Midbrain (tissue), 1 donor: ENCODE data around the gene PPT2.
"Not testable (repeated sequence)": the region's sequence is repeated elsewhere in the genome, so short reads cannot be mapped to it uniquely, and the experiment has no call there.

Experiments
- DNase-seq: peaks from one replicate; lab custom pipeline; 2025; lab: John Stamatoyannopoulos, UW

The PPT2 gene

GRCh38 chr6:32176476-32177182 is 22.7 kb downstream of the PPT2 start:
- no peak for DNase-seq

GRCh38 chr6:32177183-32177787 is 23.3 kb downstream of the PPT2 start:
- DNase-seq, result peak; percentile 63

GRCh38 chr6:32177788-32178546 is 24.0 kb downstream of the PPT2 start, which contains the start of gene RNF5:
TSS of gene RNF5 (plus strand) at chr6:32178405. CDS start at chr6:32178512, 107 bp downstream.
- DNase-seq, result peak; percentile 99

GRCh38 chr6:32178547-32179440 is 24.9 kb downstream of the PPT2 start:
- DNase-seq, result peak; percentile 23

DNA sequence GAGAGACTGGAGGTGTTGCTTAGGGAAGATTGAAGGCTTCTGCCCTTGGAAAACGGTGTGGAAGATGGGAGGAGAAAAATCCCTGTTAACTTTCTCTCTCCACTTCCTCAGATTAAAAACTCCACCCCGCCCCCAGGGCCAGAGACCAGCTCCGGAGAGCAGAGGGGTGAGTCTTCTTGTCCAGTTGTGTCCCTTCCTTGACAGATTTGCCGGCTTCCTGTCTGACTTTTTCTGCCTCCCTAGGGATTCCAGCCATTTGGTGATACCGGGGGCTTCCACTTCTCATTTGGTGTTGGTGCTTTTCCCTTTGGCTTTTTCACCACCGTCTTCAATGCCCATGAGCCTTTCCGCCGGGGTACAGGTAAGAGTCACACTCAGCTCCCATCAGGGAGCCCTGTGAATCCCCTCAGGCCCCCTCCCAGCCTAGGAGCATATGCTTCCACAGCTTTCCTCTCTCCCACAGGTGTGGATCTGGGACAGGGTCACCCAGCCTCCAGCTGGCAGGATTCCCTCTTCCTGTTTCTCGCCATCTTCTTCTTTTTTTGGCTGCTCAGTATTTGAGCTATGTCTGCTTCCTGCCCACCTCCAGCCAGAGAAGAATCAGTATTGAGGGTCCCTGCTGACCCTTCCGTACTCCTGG is 25.9 kb downstream of the PPT2 start:
- DNase-seq, result no peak

- no peak for DNase-seq
Observed at GRCh38 chr6:32181148-32181702, 27.3 kb downstream of the PPT2 start.

- DNase-seq, result no peak
Observed at GRCh38 chr6:32181915-32182529, 28.1 kb downstream of the PPT2 start.

DNA sequence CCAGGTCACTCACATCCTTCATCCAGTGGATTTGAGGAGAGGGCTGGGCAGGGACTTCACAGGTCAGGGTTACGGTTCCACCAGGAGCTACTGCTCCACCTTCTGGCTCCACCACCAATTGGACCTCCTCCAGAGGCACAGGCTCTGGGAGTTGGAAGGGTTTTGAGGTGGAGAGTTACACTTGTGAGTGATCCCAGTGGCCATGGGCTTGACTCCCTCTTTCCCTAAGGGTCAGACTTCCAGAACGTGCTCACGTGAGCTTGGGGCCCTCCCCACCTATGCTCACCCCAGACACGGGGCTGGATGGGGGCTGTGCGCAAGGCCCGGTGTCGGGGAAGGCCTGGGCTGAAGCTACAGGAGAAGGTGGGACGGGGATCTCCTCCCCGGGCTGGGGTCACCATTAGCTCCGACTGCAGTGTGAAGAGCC is 28.6 kb downstream of the PPT2 start:
- DNase-seq, result no peak

GRCh38 chr6:32183030-32183429 is 29.1 kb downstream of the PPT2 start:
- DNase-seq, result no peak

DNA sequence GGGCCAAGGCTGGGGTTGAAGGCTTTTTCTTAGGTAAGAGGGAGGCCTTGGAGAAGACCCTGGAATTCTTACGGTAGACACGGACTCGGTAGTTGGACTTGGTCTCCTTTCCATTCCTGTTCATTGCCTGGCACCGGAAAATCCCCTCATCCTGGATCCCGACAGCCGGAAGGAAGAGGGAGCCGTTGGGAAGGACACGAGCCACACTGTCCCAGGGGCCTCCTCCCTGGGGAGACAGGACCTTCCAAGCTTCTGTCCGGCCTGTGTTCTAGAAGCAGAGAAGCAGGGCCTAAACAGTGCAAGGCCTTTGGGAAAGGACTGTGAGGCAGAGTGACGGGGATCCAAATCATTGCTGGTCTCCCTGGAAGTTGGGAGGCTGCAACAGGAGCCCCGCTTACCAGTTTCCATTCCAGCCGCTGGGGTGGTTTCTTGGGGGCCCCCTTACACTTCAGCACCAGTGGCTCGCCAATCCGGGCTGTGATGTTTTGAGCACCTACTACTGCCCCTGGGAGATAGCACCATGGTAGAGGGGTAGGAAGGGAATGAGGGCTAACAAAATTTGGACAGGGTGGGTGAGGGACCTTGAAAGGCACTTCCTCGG is 29.6 kb downstream of the PPT2 start:
- DNase-seq, result no peak

DNA sequence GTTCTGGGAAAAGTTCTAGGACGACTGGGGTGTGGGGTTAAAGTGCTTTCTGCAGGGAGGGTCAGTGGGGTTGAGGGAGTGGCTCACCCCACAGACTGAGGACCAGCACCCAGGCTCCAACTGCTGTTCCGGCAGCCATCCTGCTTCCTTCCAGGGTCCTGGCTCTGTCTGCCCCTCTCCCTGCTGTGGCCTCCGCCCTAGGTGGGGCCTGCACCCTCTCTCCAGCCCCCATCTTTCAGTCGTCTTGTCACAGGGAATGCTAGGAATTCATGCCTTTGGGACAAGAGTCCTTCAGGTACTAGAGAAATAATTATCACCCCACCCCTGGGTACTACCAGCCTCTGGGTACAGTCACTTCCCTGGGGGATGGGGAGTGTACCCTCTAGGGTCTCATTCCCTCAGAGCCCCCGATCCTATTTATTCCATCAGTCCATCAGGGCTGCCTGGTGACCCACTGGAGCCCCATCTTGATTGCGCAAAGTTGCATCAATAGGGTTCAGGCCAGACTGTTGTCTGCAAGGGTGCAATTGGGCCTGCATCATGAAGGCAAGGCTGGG is 30.2 kb downstream of the PPT2 start, which contains the start of gene AGER:
Gene AGER (minus strand): TSS at position 170 of the 557 bp plus-strand sequence. CDS start 31 bp downstream, at position 139.
- DNase-seq, result no peak

DNA sequence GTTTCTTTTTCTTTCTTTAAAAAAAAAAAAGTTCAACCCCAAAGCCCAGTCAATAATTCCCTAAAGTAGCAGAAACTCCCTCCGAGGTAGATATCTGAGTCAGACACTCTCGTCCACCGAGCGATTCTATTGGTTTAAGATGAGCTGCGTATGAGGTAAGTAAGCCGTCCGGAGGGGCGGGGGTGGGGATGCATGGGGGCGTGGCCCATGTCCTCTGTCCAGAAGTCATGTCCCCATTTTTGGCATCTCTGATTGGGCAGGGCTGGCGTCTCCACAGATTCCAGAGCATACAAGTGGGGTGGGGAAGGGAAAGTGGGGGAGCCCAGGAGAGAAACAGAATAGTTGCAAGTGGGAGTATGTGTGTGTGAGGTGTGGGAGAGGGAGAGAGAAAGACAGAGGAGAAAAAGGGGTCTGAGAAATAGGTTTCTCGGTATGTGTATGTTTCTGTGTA is 31.8 kb downstream of the PPT2 start:
- DNase-seq, result not testable (repeated sequence)

- not testable (repeated sequence) for DNase-seq
Observed at GRCh38 chr6:32186151-32186840, 32.4 kb downstream of the PPT2 start.

DNA sequence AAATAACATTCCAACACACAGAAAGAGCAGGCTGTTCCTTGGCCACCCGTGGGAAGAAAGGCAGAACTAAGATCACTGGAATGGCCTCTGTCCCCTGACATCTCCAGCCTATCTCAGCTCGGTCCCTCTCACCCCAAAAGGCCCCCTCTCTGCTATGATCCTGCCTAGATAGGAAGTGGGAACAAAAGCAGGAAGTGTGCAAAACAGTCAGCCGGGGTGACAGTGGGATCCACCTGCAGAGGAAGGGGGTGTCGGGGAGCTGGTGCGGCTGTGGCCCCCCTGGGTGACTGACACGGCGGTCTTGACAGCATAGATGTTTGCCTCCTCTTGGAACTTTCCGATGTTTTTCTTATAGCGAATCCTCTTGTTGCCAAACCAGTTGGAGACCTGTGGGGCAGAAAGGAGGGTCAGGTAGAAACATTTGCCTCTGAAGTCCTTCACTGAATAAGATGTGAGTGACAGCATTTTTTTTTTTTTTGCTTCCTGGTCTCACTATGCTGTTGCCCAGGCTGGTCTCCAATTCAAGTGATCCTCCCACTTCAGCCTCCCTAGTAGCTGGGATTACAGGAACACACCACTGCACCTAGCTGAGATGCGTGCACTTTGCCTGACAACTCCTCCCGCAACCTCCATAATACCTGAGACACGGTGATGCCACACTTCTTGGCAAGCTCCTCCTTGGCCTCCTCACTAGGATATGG is 33.2 kb downstream of the PPT2 start:
- no peak for DNase-seq

- not testable (repeated sequence) for DNase-seq
Observed at GRCh38 chr6:32187725-32188380, 33.9 kb downstream of the PPT2 start.

DNA sequence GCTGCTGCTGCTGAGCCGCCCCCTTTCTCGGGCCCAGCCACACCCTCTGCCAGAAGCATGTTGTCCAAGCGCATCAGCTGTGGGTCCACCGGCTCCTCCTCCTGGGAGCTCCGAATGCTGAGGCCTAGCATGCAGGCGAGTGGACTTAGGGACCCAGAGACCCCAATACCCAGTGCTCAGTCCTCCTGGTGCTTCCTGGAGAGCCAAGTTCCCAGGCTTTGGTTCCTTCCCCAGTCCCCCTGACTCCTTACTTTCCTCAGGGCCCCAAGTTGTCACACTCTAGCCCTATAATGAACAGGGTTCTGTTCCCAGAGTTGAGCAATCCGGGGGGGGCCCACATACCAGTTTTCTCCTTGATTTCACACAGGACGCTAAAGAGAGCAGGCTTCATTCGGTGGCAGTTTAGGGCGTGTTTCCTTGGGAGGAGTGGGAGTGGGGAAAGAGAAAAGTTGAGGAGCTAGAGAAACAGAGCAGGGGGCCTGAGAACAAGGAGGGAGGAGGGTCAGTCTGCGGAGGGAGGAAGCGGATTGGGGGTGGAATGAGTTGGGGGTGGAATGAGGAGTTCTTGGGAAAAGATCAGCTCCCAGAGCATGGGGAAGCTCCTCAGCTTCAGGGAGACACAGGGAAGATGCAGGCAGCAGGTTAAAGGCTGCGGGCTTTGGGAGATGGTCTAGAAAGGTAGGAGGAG is 34.6 kb downstream of the PPT2 start:
- DNase-seq, result no peak

- DNase-seq, result no peak
Observed at GRCh38 chr6:32189069-32189741, 35.3 kb downstream of the PPT2 start.
